KMS-11 (cell line): ENCODE data around the gene DNM3.

Source experiments
- H2AFZ ChIP-seq: fragments of 200-600 bp; sonication (generic); 2 replicates; pipeline ENCODE4 v1.6.1; 2016; ENCODE audit warnings: antibody characterized with exemption, mixed run types, low read depth
- H3K27ac ChIP-seq: fragments of 200-600 bp; sonication (generic); 2 replicates; pipeline ENCODE4 v1.6.1; 2016; ENCODE audit warnings: mild to moderate bottlenecking, mixed run types
- H3K27me3 ChIP-seq: fragments of 200-600 bp; sonication (generic); 2 replicates; pipeline ENCODE4 v1.6.1; 2017; ENCODE audit warnings: mild to moderate bottlenecking, low read depth, mixed run types, moderate library complexity; ENCODE audit not compliant: insufficient read depth
- H3K36me3 ChIP-seq: fragments of 200-600 bp; sonication (generic); 2 replicates; pipeline ENCODE4 v1.6.1; 2017; ENCODE audit warnings: mild to moderate bottlenecking, mixed run types; ENCODE audit not compliant: insufficient read depth
- H3K4me1 ChIP-seq: fragments of 200-600 bp; sonication (generic); 2 replicates; pipeline ENCODE4 v1.6.1; 2016; ENCODE audit warnings: mild to moderate bottlenecking, low read depth, mixed run types; ENCODE audit not compliant: poor library complexity, severe bottlenecking
- H3K4me2 ChIP-seq: fragments of 200-600 bp; sonication (generic); 2 replicates; pipeline ENCODE4 v1.7.0; 2016; ENCODE audit warnings: mild to moderate bottlenecking, mixed run types
- H3K4me3 ChIP-seq: fragments of 200-600 bp; sonication (generic); IDR thresholded peaks from 2 replicates; pipeline ENCODE4 v1.6.1; 2017; ENCODE audit warnings: low read depth, low read length, mixed read lengths; ENCODE audit not compliant: insufficient read depth
- H3K79me2 ChIP-seq: fragments of 200-600 bp; sonication (generic); 2 replicates; pipeline ENCODE4 v1.6.1; 2016; ENCODE audit warnings: low read depth, mixed run types; ENCODE audit not compliant: insufficient read depth
- H3K9ac ChIP-seq: fragments of 200-600 bp; sonication (generic); 2 replicates; pipeline ENCODE4 v1.6.1; 2016; ENCODE audit warnings: mild to moderate bottlenecking, mixed run types
- H4K20me1 ChIP-seq: fragments of 200-600 bp; sonication (generic); 2 replicates; pipeline ENCODE4 v1.6.1; 2016; ENCODE audit warnings: mild to moderate bottlenecking, mixed run types; ENCODE audit not compliant: insufficient read depth
- CTCF ChIP-seq: fragments of 200-600 bp; sonication (generic); conservative IDR thresholded peaks from 2 replicates; pipeline ENCODE4 v1.6.1; 2017; ENCODE audit warnings: low read depth, mild to moderate bottlenecking, antibody characterized with exemption, low read length, moderate library complexity, mixed read lengths

The DNM3 gene

GRCh38 chr1:172002725-172003345 lies 161.5 kb downstream of the DNM3 start:
- Histone ChIP-seq H3K9ac (no peak overlapping the region), H2AFZ (no peak overlapping the region), H3K4me3 (no peak overlapping the region), H4K20me1 (no peaks in the 10 kb centered on the region), H3K4me2 (no peak overlapping the region), H3K4me1 (no peaks in the 10 kb centered on the region), H3K79me2 (no peaks in the 10 kb centered on the region), H3K27ac (no peak overlapping the region), H3K36me3 (no peaks in the 10 kb centered on the region), H3K27me3 (no peaks in the 10 kb centered on the region)
- peak; percentile 83 for TF ChIP-seq CTCF

GRCh38 chr1:172003766-172004530 lies 162.7 kb downstream of the DNM3 start:
- Histone ChIP-seq H2AFZ (no peak overlapping the region), H3K4me3 (no peak overlapping the region), H3K4me2 (no peak overlapping the region), H3K9ac (no peak overlapping the region), H3K79me2 (no peaks in the 10 kb centered on the region), H3K27me3 (no peaks in the 10 kb centered on the region), H3K36me3 (no peaks in the 10 kb centered on the region), H3K4me1 (no peaks in the 10 kb centered on the region), H4K20me1 (no peaks in the 10 kb centered on the region), H3K27ac (no peak overlapping the region)
- no peak for TF ChIP-seq CTCF

- Histone ChIP-seq H3K9ac (no peak overlapping the region), H3K4me1 (no peaks in the 10 kb centered on the region), H3K27me3 (no peaks in the 10 kb centered on the region), H3K36me3 (no peaks in the 10 kb centered on the region), H3K4me2 (no peak overlapping the region), H4K20me1 (no peaks in the 10 kb centered on the region), H3K4me3 (no peak overlapping the region), H3K27ac (no peak overlapping the region), H2AFZ (no peak overlapping the region), H3K79me2 (no peaks in the 10 kb centered on the region)
- TF ChIP-seq CTCF, result no peak
These were observed 163.4 kb downstream of the DNM3 start for GRCh38 chr1:172004671-172005070.

GRCh38 chr1:172005856-172006255 lies 164.6 kb downstream of the DNM3 start:
- no peaks in the 10 kb centered on the region for H3K36me3 ChIP-seq
- no peaks in the 10 kb centered on the region for H3K4me1 ChIP-seq

More at GRCh38 chr1:172005856-172006255, 164.6 kb downstream of the DNM3 start:
- Histone ChIP-seq H3K79me2 (no peaks in the 10 kb centered on the region), H4K20me1 (no peaks in the 10 kb centered on the region), H3K9ac (no peak overlapping the region), H2AFZ (no peak overlapping the region), H3K4me2 (no peak overlapping the region), H3K27me3 (no peaks in the 10 kb centered on the region), H3K4me3 (no peak overlapping the region), H3K27ac (no peak overlapping the region)
- TF ChIP-seq CTCF, result no peak
